CD8-positive, alpha-beta memory T cell (primary cell): ENCODE data around the gene SPATA25. TPM values are rescaled to one million over a fixed set of nuclear protein-coding genes. Genes with fewer than 3 reads are reported as not detected.

Experiments used
- CTCF ChIA-PET: fragments of 350-600 bp; sonication (Branson Sonifier 250); formaldehyde crosslinking; loops from one replicate; lab custom pipeline; 2021; ENCODE audit warnings: antibody characterized with exemption; lab: Charles Lee
- POLR2A ChIA-PET: fragments of 350-600 bp; sonication (Branson Sonifier 250); formaldehyde crosslinking; loops from one replicate; lab custom pipeline; 2021; ENCODE audit warnings: antibody characterized with exemption; lab: Charles Lee
- DNase-seq, 5 donors: peaks; one replicate each; pipeline versions ENCODE4 v3.0.0 to v3.0.0-alpha.2; 2020 to 2022; ENCODE audit warnings: mixed read lengths in 1 of 5
- H3K27ac ChIP-seq: one replicate; pipeline ENCODE4 v1.7.0; 2013; ENCODE audit warnings: low read depth, mild to moderate bottlenecking, low read length, moderate library complexity
- H3K27me3 ChIP-seq: 2 replicates; pipeline ENCODE4 v1.7.0; 2013; ENCODE audit warnings: low read length, mild to moderate bottlenecking; ENCODE audit not compliant: insufficient read depth, poor library complexity, severe bottlenecking
- H3K36me3 ChIP-seq: 2 replicates; pipeline ENCODE4 v1.7.0; 2013; ENCODE audit warnings: mild to moderate bottlenecking, low read length, moderate library complexity; ENCODE audit not compliant: insufficient read depth
- H3K4me1 ChIP-seq: 2 replicates; pipeline ENCODE4 v1.7.0; 2013; ENCODE audit warnings: mild to moderate bottlenecking, low read length, moderate library complexity; ENCODE audit not compliant: insufficient read depth
- H3K4me3 ChIP-seq: 2 replicates; pipeline ENCODE4 v1.7.0; 2013; ENCODE audit warnings: mild to moderate bottlenecking, low read length
- H3K9me3 ChIP-seq: 2 replicates; pipeline ENCODE4 v1.7.0; 2013; ENCODE audit warnings: mild to moderate bottlenecking, low read length
- H3K27ac Mint-ChIP-seq, 8 donors: one replicate each; pipeline ENCODE4 v1.8.0; 2020 to 2021; ENCODE audit warnings: mixed read lengths in 8 of 8, mild to moderate bottlenecking in 6 of 8, inconsistent platforms in 3 of 8, moderate library complexity in 3 of 8
- H3K27me3 Mint-ChIP-seq, 2 donors: one replicate each; pipeline ENCODE4 v1.8.0; 2020 to 2021; ENCODE audit warnings: mixed read lengths in 2 of 2, mild to moderate bottlenecking in 1 of 2, moderate library complexity in 1 of 2
- H3K36me3 Mint-ChIP-seq, 3 donors: one replicate each; pipeline ENCODE4 v1.8.0; 2020 to 2021; ENCODE audit warnings: mixed read lengths in 3 of 3, inconsistent platforms in 1 of 3, mild to moderate bottlenecking in 1 of 3
- H3K4me1 Mint-ChIP-seq, 3 donors: one replicate each; pipeline ENCODE4 v1.8.0; 2020 to 2021; ENCODE audit warnings: mixed read lengths in 3 of 3, inconsistent platforms in 1 of 3, mild to moderate bottlenecking in 1 of 3
- H3K4me3 Mint-ChIP-seq, 7 donors: one replicate each; pipeline ENCODE4 v1.8.0; 2020 to 2021; ENCODE audit warnings: mixed read lengths in 7 of 7, mild to moderate bottlenecking in 6 of 7, moderate library complexity in 4 of 7, inconsistent platforms in 2 of 7
- H3K9me3 Mint-ChIP-seq, 5 donors: one replicate each; pipeline ENCODE4 v1.8.0; 2020 to 2022; ENCODE audit warnings: mixed read lengths in 5 of 5, mild to moderate bottlenecking in 3 of 5, moderate library complexity in 2 of 5, inconsistent platforms in 1 of 5
- polyA plus RNA-seq: library from polyadenylated mRNA; unstranded; fragments of 300-500 nt; fragmentation: Illumina TruSeq; gene quantifications from one replicate; pipeline ENCODE4 v1.2.3, GENCODE V29; 2021
- total RNA-seq, 2 experiments: library from RNA; stranded (reverse); gene quantifications; one replicate each; pipeline ENCODE4 v1.2.3, GENCODE V29; 2021

SPATA25 gene
- total and polyA plus RNA-seq, 3 experiments from 2014 or later = 0.98 to 1.9 TPM; not detected in 1

DNA sequence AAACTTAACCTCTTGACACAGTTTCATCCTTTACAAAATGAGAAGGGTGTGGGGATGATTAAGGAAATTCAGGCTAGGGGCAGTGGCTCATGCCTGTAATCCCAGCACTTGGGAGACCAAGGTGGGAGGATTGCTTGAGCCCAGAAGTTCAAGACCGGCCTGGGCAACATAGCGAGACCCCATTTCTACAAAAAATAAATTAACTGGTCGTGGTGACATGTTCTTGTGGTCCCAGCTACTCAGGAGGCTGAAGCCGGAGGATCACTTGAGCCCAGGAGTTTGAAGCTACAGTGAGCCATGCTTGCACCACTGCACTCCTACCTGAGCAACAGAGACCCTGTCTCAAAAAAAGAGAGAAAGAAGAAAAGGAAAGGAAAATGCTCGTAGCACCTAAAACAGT, 21.0 kb downstream of the SPATA25 start:
- no peaks in the 10 kb centered on the region for H3K9me3 ChIP-seq
- H3K36me3 ChIP-seq = no peaks in the 10 kb centered on the region
- no peak overlapping the region for H3K4me3 Mint-ChIP-seq
- ChIA-PET CTCF (no interaction called here), POLR2A (interaction anchor here (0.7 kb wide), 1 partner anchor 49 kb away, joined by 6 read pairs; no protein-coding TSS in a partner anchor)
- no peak overlapping the region for H3K4me3 ChIP-seq
- no peaks in the 10 kb centered on the region for H3K9me3 Mint-ChIP-seq
- H3K27me3 ChIP-seq = no peaks in the 10 kb centered on the region
- H3K4me1 Mint-ChIP-seq = no peaks in the 10 kb centered on the region
- DNase-seq = no peak
- H3K27ac ChIP-seq = no peak overlapping the region
- H3K36me3 Mint-ChIP-seq = peaks cover 0 to 6% (median 2%) of the 10 kb centered on the region in 3 donors
- H3K27me3 Mint-ChIP-seq = no peaks in the 10 kb centered on the region
- H3K4me1 ChIP-seq = no peaks in the 10 kb centered on the region
- H3K27ac Mint-ChIP-seq = no peak overlapping the region

DNA sequence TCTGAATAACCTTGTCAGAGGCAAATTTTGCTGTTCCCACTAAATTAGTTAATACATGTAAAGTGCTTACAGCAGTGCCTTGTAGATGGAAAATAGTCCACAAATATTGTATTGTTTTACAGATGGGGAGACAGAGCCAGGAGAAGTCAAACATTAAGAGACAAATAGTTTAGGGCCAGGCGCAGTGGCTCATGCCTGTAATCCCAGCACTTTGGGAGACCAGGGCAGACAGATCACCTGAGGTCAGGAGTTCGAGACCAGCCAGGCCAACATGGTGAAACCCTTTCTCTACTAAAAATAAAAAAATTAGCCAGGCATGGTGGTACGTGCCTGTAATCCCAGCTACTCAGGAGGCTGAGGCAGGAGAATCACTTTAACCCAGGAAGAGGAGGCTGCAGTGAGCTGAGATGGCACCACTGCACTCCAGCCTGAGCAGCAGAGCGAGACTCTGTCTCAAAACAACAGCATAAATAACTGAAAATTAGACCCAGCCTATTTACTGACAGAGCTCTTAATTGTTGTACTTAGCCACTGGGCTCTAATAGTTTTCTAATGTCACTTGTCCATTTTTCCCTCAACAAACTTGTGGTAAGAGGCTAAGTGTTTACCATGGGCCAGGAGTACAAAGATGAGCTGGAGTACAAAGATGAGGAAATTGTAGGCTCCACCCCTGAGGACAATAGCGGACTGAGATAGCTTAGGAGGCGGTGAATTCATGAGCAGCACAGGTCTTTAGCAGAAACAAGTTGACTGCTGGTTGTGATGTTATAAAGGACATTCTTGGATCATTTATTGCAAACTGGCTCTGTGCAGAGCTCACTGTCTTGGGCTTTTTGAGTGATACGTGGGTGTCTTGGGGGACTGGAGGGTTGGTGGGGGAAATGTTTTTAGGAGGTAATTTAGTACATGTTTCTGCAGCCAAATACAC, 23.6 kb downstream of the SPATA25 start:
- ChIA-PET POLR2A (no interaction called here), CTCF (interaction anchor here (1.5 kb wide), 1 partner anchor 7 kb away, joined by 4 read pairs; no protein-coding TSS in a partner anchor)
- Mint-ChIP-seq H3K4me3 (no peak overlapping the region), H3K27ac (peak overlapping the region in 1 of 8 donors; percentile 23), H3K36me3 (peaks cover 0 to 10% (median 0%) of the 10 kb centered on the region in 3 donors), H3K4me1 (peaks cover 4 to 23% (median 15%) of the 10 kb centered on the region in 3 donors), H3K27me3 (peaks cover 0 to 2% of the 10 kb centered on the region in 2 donors), H3K9me3 (no peaks in the 10 kb centered on the region)
- Histone ChIP-seq H3K4me1 (peaks cover 2% of the 10 kb centered on the region), H3K27me3 (no peaks in the 10 kb centered on the region), H3K36me3 (no peaks in the 10 kb centered on the region), H3K27ac (no peak overlapping the region), H3K9me3 (no peaks in the 10 kb centered on the region), H3K4me3 (no peak overlapping the region)
- no peak for DNase-seq

- DNase-seq = no peak
- Histone ChIP-seq H3K36me3 (no peaks in the 10 kb centered on the region), H3K27ac (no peak overlapping the region), H3K4me3 (no peak overlapping the region), H3K9me3 (no peaks in the 10 kb centered on the region), H3K4me1 (peaks cover 15% of the 10 kb centered on the region), H3K27me3 (no peaks in the 10 kb centered on the region)
- ChIA-PET CTCF (interaction anchor here (1.1 kb wide), 1 partner anchor 62 kb away, joined by 3 read pairs; no protein-coding TSS in a partner anchor), POLR2A (no interaction called here)
- no peak overlapping the region for H3K4me3 Mint-ChIP-seq
- no peaks in the 10 kb centered on the region for H3K9me3 Mint-ChIP-seq
- H3K36me3 Mint-ChIP-seq = peaks cover 0 to 13% (median 10%) of the 10 kb centered on the region in 3 donors
- peak overlapping the region in 2 of 8 donors; percentile 40 to 46 for H3K27ac Mint-ChIP-seq
- peaks cover 0 to 2% of the 10 kb centered on the region in 2 donors for H3K27me3 Mint-ChIP-seq
- H3K4me1 Mint-ChIP-seq = peaks cover 20 to 47% (median 38%) of the 10 kb centered on the region in 3 donors
Observed at GRCh38 chr20:45861221-45862075, 26.0 kb downstream of the SPATA25 start.

DNA sequence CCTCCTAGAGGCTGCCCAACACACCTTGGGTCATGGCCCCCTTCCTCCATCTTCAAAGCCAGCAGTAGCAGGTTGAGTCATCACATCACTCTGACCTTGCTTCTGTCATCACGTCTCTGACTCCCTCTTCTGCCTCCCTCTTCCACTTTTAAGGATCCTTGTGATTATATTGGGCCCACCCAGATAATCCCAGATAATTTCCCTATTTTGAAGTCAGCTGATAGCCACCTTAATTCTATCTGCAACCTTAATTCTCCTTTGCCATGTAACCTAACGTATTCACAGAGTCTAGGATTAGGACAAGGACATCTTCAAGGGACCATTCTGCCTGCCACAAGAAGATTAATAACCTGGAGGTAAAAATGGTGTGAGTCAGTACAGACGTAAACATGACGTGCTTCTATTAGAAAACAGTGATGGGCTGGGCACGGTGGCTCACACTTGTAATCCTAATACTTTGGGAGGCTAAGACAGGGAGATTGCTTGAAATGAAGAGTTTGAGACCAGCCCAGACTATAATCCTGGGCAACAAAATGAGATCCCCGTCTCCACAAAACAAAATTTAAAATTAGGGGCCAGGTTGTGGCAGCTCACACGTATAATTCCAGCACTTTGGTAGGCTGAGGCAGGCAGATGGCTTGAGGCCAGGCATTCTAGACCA, 26.7 kb downstream of the SPATA25 start:
- no peak for DNase-seq
- POLR2A ChIA-PET = no interaction called here
- Histone ChIP-seq H3K27me3 (no peaks in the 10 kb centered on the region), H3K4me3 (no peak overlapping the region), H3K9me3 (no peaks in the 10 kb centered on the region), H3K4me1 (peaks cover 23% of the 10 kb centered on the region), H3K36me3 (no peaks in the 10 kb centered on the region), H3K27ac (no peak overlapping the region)
- peaks cover 0 to 15% (median 10%) of the 10 kb centered on the region in 3 donors for H3K36me3 Mint-ChIP-seq
- H3K9me3 Mint-ChIP-seq = no peaks in the 10 kb centered on the region
- H3K27ac Mint-ChIP-seq = peak overlapping the region in 1 of 8 donors; percentile 83
- peaks cover 0 to 2% of the 10 kb centered on the region in 2 donors for H3K27me3 Mint-ChIP-seq
- CTCF ChIA-PET = no interaction called here
- peak overlapping the region in 3 of 7 donors; percentile 4 to 69 (median 17) for H3K4me3 Mint-ChIP-seq
- H3K4me1 Mint-ChIP-seq = peaks cover 25 to 54% (median 46%) of the 10 kb centered on the region in 3 donors

DNA sequence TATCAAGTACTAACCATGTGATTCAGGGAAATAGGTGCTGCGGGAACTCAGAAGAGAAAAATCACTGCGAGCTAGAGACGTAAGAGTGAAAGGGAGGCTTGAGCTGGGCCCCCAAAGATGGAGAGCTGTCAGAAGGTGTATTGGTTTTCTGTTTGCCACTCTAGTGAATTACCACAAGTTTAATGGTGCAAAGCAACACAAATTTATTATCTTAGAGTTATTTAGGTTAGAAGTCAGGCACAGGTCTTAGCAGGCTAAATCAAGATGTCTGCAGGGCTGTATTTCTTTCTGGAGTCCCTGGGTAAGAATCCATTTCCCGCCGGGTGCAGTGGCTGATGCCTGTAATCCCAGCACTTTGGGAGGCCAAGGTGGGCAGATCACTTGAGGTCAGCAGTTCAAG, 27.5 kb downstream of the SPATA25 start:
- H3K27ac Mint-ChIP-seq = no peak overlapping the region
- H3K4me3 Mint-ChIP-seq = no peak overlapping the region
- H3K9me3 ChIP-seq = no peaks in the 10 kb centered on the region
- peaks cover 29 to 62% (median 53%) of the 10 kb centered on the region in 3 donors for H3K4me1 Mint-ChIP-seq
- no peak overlapping the region for H3K4me3 ChIP-seq
- H3K27me3 ChIP-seq = no peaks in the 10 kb centered on the region
- DNase-seq = no peak
- peaks cover 26% of the 10 kb centered on the region for H3K4me1 ChIP-seq
- peaks cover 0 to 2% of the 10 kb centered on the region in 2 donors for H3K27me3 Mint-ChIP-seq
- ChIA-PET CTCF (no interaction called here), POLR2A (no interaction called here)
- H3K36me3 ChIP-seq = no peaks in the 10 kb centered on the region
- peaks cover 0 to 18% (median 10%) of the 10 kb centered on the region in 3 donors for H3K36me3 Mint-ChIP-seq
- H3K9me3 Mint-ChIP-seq = no peaks in the 10 kb centered on the region
- no peak overlapping the region for H3K27ac ChIP-seq

DNA sequence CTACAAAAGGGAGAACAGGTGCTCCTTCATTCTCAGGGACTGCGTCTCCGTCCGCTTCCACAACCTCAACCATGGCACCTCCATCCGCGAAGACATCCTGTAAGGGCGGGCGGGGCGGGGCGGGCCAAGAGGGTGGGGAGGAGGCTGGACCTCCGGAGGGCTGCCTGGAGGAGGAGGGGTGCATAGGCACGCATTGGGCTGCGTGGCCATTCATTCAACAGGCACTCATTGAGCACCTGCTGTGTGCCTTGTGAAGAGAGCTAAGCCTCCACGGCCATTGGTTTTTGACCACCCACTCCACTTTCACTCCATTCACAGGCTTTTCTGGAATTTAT, 29.6 kb downstream of the SPATA25 start:
- peaks cover 30% of the 10 kb centered on the region for H3K4me1 ChIP-seq
- no peak for DNase-seq
- peaks cover 41 to 79% (median 71%) of the 10 kb centered on the region in 3 donors for H3K4me1 Mint-ChIP-seq
- peak overlapping the region; percentile 91 for H3K4me3 ChIP-seq
- H3K27me3 Mint-ChIP-seq = peaks cover 0 to 2% of the 10 kb centered on the region in 2 donors
- H3K36me3 Mint-ChIP-seq = peaks cover 0 to 34% (median 8%) of the 10 kb centered on the region in 3 donors
- CTCF ChIA-PET = interaction anchor here (1.2 kb wide), 1 partner anchor 24 kb away, joined by 3 read pairs; no protein-coding TSS in a partner anchor
- no peaks in the 10 kb centered on the region for H3K9me3 ChIP-seq
- H3K9me3 Mint-ChIP-seq = no peaks in the 10 kb centered on the region
- H3K36me3 ChIP-seq = peaks cover 6% of the 10 kb centered on the region
- no peaks in the 10 kb centered on the region for H3K27me3 ChIP-seq
- H3K27ac ChIP-seq = peak overlapping the region; percentile 93
- H3K4me3 Mint-ChIP-seq = peak overlapping the region; percentile 89 to 99 (median 96)
- POLR2A ChIA-PET = interaction anchor here (0.6 to 2.9 kb wide), 4 partner anchors 23 to 76 kb away, joined by 4 to 29 read pairs (median 6); partner anchors contain the start of gene PCIF1
- H3K27ac Mint-ChIP-seq = peak overlapping the region; percentile 87 to 98 (median 98)
